SK-N-SH (cell line): ENCODE results near the gene PRSS23. TPM values are rescaled to one million over a fixed set of nuclear protein-coding genes. Genes with fewer than 3 reads are reported as not detected.

Experiments
- CTCF ChIA-PET: fragments of 300-600, 350-600 bp; formaldehyde crosslinking; extraction: SDS; loops from one replicate; lab custom pipeline; 2021; lab: Yijun Ruan, JAX
- POLR2A ChIA-PET: fragments of 350-600 bp; sonication (Branson Sonifier 250); formaldehyde crosslinking; extraction: SDS; loops from one replicate; lab custom pipeline; 2020; ENCODE audit warnings: antibody characterized with exemption, inconsistent platforms; lab: Yijun Ruan, JAX
- DNase-seq: peaks from one replicate; pipeline ENCODE4 v3.0.0; 2012
- H2AFZ ChIP-seq: fragments of 200-600 bp; sonication (generic); 2 replicates; pipeline ENCODE4 v1.8.1; 2016; ENCODE audit warnings: antibody characterized with exemption, mild to moderate bottlenecking, low read depth
- H3F3A ChIP-seq: fragments of 200-600 bp; sonication (generic); replicated peaks from 2 replicates; pipeline ENCODE3; 2016; ENCODE audit warnings: antibody characterized with exemption, mild to moderate bottlenecking; ENCODE audit not compliant: insufficient read depth
- H3K27ac ChIP-seq, 2 experiments: fragments of 200-500 bp in 1 of 2; fragments of 200-600 bp in 1 of 2; sonication (Bioruptor generic) in 1 of 2; sonication (generic), shearing (Covaris generic) in 1 of 2; 2 replicates each; pipeline versions ENCODE4 v1.5.1 to v1.6.1; 2014 to 2016; ENCODE audit warnings: low read depth in 2 of 2, inconsistent platforms in 1 of 2, low read length in 1 of 2, mild to moderate bottlenecking in 1 of 2, mixed read lengths in 1 of 2
- H3K27me3 ChIP-seq: fragments of 200-600 bp; sonication (generic), shearing (Covaris generic); 2 replicates; pipeline ENCODE4 v1.6.1; 2016; ENCODE audit warnings: mixed run types; ENCODE audit not compliant: insufficient read depth
- H3K36me3 ChIP-seq, 2 experiments: fragments of 200-500 bp in 1 of 2; fragments of 200-600 bp in 1 of 2; sonication (Bioruptor generic) in 1 of 2; sonication (generic) in 1 of 2; replicated peaks in 1 of 2; 2 replicates each; pipeline versions ENCODE3 to v1.5.1; 2014 to 2016; ENCODE audit warnings: low read length in 1 of 2, mild to moderate bottlenecking in 1 of 2; ENCODE audit not compliant: insufficient read depth in 2 of 2, control insufficient read depth in 1 of 2
- H3K4me1 ChIP-seq, 2 experiments: fragments of 200-500 bp in 1 of 2; fragments of 200-600 bp in 1 of 2; sonication (Bioruptor generic) in 1 of 2; sonication (generic), shearing (Covaris generic) in 1 of 2; 2 replicates each; pipeline versions ENCODE4 v1.5.1 to v1.6.1; 2014 to 2016; ENCODE audit warnings: low read depth in 1 of 2, low read length in 1 of 2, mixed run types in 1 of 2; ENCODE audit not compliant: insufficient read depth in 2 of 2, control insufficient read depth in 1 of 2
- H3K4me2 ChIP-seq: fragments of 200-600 bp; sonication (generic), shearing (Covaris generic); 2 replicates; pipeline ENCODE4 v1.6.1; 2017; ENCODE audit warnings: mixed run types
- H3K4me3 ChIP-seq, 2 experiments: fragments of 200-500 bp in 1 of 2; fragments of 200-600 bp in 1 of 2; sonication (Bioruptor generic) in 1 of 2; sonication (generic), shearing (Covaris generic) in 1 of 2; 2 replicates each; pipeline versions ENCODE4 v1.5.1 to v1.8.1; 2014 to 2016; ENCODE audit warnings: low read depth in 2 of 2, inconsistent platforms in 1 of 2, low read length in 1 of 2, mild to moderate bottlenecking in 1 of 2, mixed read lengths in 1 of 2, moderate library complexity in 1 of 2
- H3K79me2 ChIP-seq: fragments of 200-600 bp; sonication (generic); 2 replicates; pipeline ENCODE4 v1.8.1; 2017; ENCODE audit warnings: mild to moderate bottlenecking; ENCODE audit not compliant: insufficient read depth
- H3K9ac ChIP-seq: fragments of 200-600 bp; sonication (generic); 2 replicates; pipeline ENCODE4 v1.6.1; 2017; ENCODE audit warnings: mixed run types
- H3K9me2 ChIP-seq: fragments of 200-600 bp; sonication (generic); 2 replicates; pipeline ENCODE4 v1.6.1; 2017; ENCODE audit warnings: mixed run types
- H3K9me3 ChIP-seq: fragments of 200-600 bp; sonication (generic); 2 replicates; pipeline ENCODE4 v1.6.1; 2017; ENCODE audit warnings: mixed run types, mild to moderate bottlenecking, moderate library complexity
- H4K20me1 ChIP-seq: fragments of 200-600 bp; sonication (generic); 2 replicates; pipeline ENCODE4 v1.6.1; 2017; ENCODE audit warnings: mild to moderate bottlenecking, mixed run types; ENCODE audit not compliant: insufficient read depth
- CHD2 ChIP-seq: fragments of 150-350 bp; IDR thresholded peaks from 2 replicates; pipeline ENCODE4 v1.6.1; 2018; ENCODE audit warnings: low read length; ENCODE audit not compliant: partially characterized antibody
- CTCF ChIP-seq: fragments of 200-600 bp; sonication (generic); IDR thresholded peaks from 2 replicates; pipeline ENCODE4 v1.6.1; 2017; ENCODE audit warnings: antibody characterized with exemption, mild to moderate bottlenecking, moderate library complexity
- FOXJ3 ChIP-seq: sonication (generic); formaldehyde crosslinking; IDR thresholded peaks from 2 replicates; pipeline ENCODE4 v1.5.1; 2020; ENCODE audit warnings: mild to moderate bottlenecking, missing genetic modification reagents
- FOXM1 ChIP-seq: IDR thresholded peaks from 2 replicates; pipeline ENCODE4 v1.4.0; 2012; ENCODE audit warnings: low read depth, mild to moderate bottlenecking
- GABPA ChIP-seq: IDR thresholded peaks from 2 replicates; pipeline ENCODE4 v1.4.0; 2012; ENCODE audit warnings: low read depth, mild to moderate bottlenecking
- GATA2 ChIP-seq: sonication (generic); formaldehyde crosslinking; IDR thresholded peaks from 2 replicates; pipeline ENCODE4 v1.5.0; 2020; ENCODE audit warnings: mild to moderate bottlenecking, missing genetic modification reagents
- JUND ChIP-seq: IDR thresholded peaks from 2 replicates; pipeline ENCODE4 v1.4.0; 2012
- MEF2A ChIP-seq: IDR thresholded peaks from 2 replicates; pipeline ENCODE4 v1.4.0; 2012; ENCODE audit warnings: low read depth, borderline replicate concordance
- MXI1 ChIP-seq: IDR thresholded peaks from 2 replicates; pipeline ENCODE4 v1.6.1; 2012; ENCODE audit warnings: mild to moderate bottlenecking, low read depth, low read length, improper control_type of control experiment
- NRF1 ChIP-seq: IDR thresholded peaks from 2 replicates; pipeline ENCODE4 v1.6.1; 2012; ENCODE audit warnings: low read depth, mild to moderate bottlenecking, low read length
- RCOR1 ChIP-seq: fragments of 150-350 bp; IDR thresholded peaks from 2 replicates; pipeline ENCODE4 v1.6.1; 2017; ENCODE audit warnings: antibody characterized with exemption, low read length
- SMC3 ChIP-seq: IDR thresholded peaks from 2 replicates; pipeline ENCODE4 v1.6.1; 2012; ENCODE audit warnings: low read depth, low read length, improper control_type of control experiment
- YY1 ChIP-seq: IDR thresholded peaks from 2 replicates; pipeline ENCODE4 v1.4.0; 2012; ENCODE audit warnings: low read depth, mild to moderate bottlenecking
- ZBTB33 ChIP-seq: IDR thresholded peaks from 2 replicates; pipeline ENCODE4 v1.4.0; 2012; ENCODE audit warnings: low read depth, borderline replicate concordance
- WGBS: methylation state at CpG from one replicate; pipeline ENCODE4 v1.1.6; 2017; ENCODE audit warnings: low lambda C conversion rate; 5-methylcytosine and 5-hydroxymethylcytosine counted together
- polyA plus RNA-seq, 3 experiments: library from polyadenylated mRNA; depleted of rRNA; stranded (reverse); fragments of >200 nt; gene quantifications; 2 replicates each; pipeline ENCODE4 v1.2.3, GENCODE V29; 2012
- TF ChIP-seq, protein P1 (sequence below): IDR thresholded peaks from 2 replicates; pipeline ENCODE4 v1.6.1; 2012; ENCODE audit warnings: mild to moderate bottlenecking, low read depth, low read length, moderate library complexity
- TF ChIP-seq, protein P2 (sequence below): fragments of 150-350 bp; IDR thresholded peaks from 2 replicates; pipeline ENCODE4 v1.6.1; 2016; ENCODE audit warnings: mild to moderate bottlenecking, low read depth, low read length
- TF ChIP-seq, protein P3 (sequence below): IDR thresholded peaks from 2 replicates; pipeline ENCODE4 v1.4.0; 2012; ENCODE audit warnings: low read depth, borderline replicate concordance

Gene PRSS23
- polyA plus RNA-seq, 1 of the 3 experiments (the other 2 are of a cell fraction) = 326 TPM

- TF ChIP-seq, protein P1, sequence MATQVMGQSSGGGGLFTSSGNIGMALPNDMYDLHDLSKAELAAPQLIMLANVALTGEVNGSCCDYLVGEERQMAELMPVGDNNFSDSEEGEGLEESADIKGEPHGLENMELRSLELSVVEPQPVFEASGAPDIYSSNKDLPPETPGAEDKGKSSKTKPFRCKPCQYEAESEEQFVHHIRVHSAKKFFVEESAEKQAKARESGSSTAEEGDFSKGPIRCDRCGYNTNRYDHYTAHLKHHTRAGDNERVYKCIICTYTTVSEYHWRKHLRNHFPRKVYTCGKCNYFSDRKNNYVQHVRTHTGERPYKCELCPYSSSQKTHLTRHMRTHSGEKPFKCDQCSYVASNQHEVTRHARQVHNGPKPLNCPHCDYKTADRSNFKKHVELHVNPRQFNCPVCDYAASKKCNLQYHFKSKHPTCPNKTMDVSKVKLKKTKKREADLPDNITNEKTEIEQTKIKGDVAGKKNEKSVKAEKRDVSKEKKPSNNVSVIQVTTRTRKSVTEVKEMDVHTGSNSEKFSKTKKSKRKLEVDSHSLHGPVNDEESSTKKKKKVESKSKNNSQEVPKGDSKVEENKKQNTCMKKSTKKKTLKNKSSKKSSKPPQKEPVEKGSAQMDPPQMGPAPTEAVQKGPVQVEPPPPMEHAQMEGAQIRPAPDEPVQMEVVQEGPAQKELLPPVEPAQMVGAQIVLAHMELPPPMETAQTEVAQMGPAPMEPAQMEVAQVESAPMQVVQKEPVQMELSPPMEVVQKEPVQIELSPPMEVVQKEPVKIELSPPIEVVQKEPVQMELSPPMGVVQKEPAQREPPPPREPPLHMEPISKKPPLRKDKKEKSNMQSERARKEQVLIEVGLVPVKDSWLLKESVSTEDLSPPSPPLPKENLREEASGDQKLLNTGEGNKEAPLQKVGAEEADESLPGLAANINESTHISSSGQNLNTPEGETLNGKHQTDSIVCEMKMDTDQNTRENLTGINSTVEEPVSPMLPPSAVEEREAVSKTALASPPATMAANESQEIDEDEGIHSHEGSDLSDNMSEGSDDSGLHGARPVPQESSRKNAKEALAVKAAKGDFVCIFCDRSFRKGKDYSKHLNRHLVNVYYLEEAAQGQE = no peak
- TF ChIP-seq GATA2 (CRISPR knock-in tag) (no peak), GABPA (no peak)
Observed at GRCh38 chr11:86806903-86807302, 6.6 kb downstream of the PRSS23 start (continued).

- Histone ChIP-seq H3K4me2 (no peak overlapping the region), H3K27me3 (no peaks in the 10 kb centered on the region), H3K4me1 (peaks cover 0 to 50% of the 10 kb centered on the region in 2 experiments; a peak in 3 of 4 replicates), H3K79me2 (peaks cover 100% of the 10 kb centered on the region), H3K9me2 (no peaks in the 10 kb centered on the region), H3K27ac (peak overlapping the region in 1 of 2 experiments; percentile 93; a peak in 1 of 4 replicates), H3K4me3 (no peak overlapping the region), H2AFZ (no peak overlapping the region), H3F3A (peaks cover 72% of the 10 kb centered on the region), H4K20me1 (peaks cover 89% of the 10 kb centered on the region), H3K9me3 (no peaks in the 10 kb centered on the region), H3K9ac (no peak overlapping the region), H3K36me3 (peaks cover 67 to 75% of the 10 kb centered on the region in 2 experiments)
- POLR2A ChIA-PET = no interaction called here
- WGBS = 86% methylated on average over 5 of the region's 5 CpGs
- no peak for DNase-seq
- CTCF ChIA-PET = interaction anchor here (0.9 to 6.4 kb wide), 2 partner anchors 12 to 351 kb away, joined by 3 to 32 read pairs; no protein-coding TSS in a partner anchor
- TF ChIP-seq, protein P2, sequence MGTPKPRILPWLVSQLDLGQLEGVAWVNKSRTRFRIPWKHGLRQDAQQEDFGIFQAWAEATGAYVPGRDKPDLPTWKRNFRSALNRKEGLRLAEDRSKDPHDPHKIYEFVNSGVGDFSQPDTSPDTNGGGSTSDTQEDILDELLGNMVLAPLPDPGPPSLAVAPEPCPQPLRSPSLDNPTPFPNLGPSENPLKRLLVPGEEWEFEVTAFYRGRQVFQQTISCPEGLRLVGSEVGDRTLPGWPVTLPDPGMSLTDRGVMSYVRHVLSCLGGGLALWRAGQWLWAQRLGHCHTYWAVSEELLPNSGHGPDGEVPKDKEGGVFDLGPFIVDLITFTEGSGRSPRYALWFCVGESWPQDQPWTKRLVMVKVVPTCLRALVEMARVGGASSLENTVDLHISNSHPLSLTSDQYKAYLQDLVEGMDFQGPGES = no peak
- TF ChIP-seq, protein P3, sequence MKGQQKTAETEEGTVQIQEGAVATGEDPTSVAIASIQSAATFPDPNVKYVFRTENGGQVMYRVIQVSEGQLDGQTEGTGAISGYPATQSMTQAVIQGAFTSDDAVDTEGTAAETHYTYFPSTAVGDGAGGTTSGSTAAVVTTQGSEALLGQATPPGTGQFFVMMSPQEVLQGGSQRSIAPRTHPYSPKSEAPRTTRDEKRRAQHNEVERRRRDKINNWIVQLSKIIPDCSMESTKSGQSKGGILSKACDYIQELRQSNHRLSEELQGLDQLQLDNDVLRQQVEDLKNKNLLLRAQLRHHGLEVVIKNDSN = no peak
- TF ChIP-seq, protein P1 = no peak
- no peak for TF ChIP-seq CTCF
- TF ChIP-seq FOXM1 = no peak
- no peak for TF ChIP-seq MEF2A
- TF ChIP-seq ZBTB33 = no peak
- TF ChIP-seq SMC3 = no peak
- no peak for TF ChIP-seq YY1
- TF ChIP-seq MXI1 = no peak
- TF ChIP-seq NRF1 = no peak
- TF ChIP-seq RCOR1 = no peak
- no peak for TF ChIP-seq JUND
- no peak for TF ChIP-seq FOXJ3 (CRISPR knock-in tag)
- no peak for TF ChIP-seq CHD2
Observed at GRCh38 chr11:86807360-86807759, 7.0 kb downstream of the PRSS23 start.
